ENCODE measurements around the gene TXNL1. TPM values are rescaled to one million over a fixed set of nuclear protein-coding genes. Genes with fewer than 3 reads are reported as not detected.
A peak's percentile ranks its signal among the peaks of the same experiment; 100 is the strongest.
"Not testable (repeated sequence)": the region's sequence is repeated elsewhere in the genome, so short reads cannot be mapped to it uniquely, and the experiment has no call there.

TXNL1 gene
- 55.0 and 65.1 TPM in 2 replicates for total RNA-seq (2014; rRNA removed)
- polyA plus RNA-seq (2012), result 65.8 TPM

GRCh38 chr18:56638232-56639103, at the start of gene TXNL1:
TSS of gene TXNL1 (minus strand) at chr18:56638592. CDS start at chr18:56638440, 152 bp downstream.
- peak; percentile 98 for DNase-seq (ENCODE audit: low read depth)

- no peak for DNase-seq (ENCODE audit: low read depth)
These were observed 45.9 kb upstream of the TXNL1 start for GRCh38 chr18:56684277-56684676.

GRCh38 chr18:56678836-56679565, 40.6 kb upstream of the TXNL1 start:
- no peak for DNase-seq (ENCODE audit: low read depth)

- DNase-seq (ENCODE audit: low read depth), result no peak
These were observed 38.2 kb upstream of the TXNL1 start for GRCh38 chr18:56676639-56677038.

GRCh38 chr18:56672981-56673380, 34.6 kb upstream of the TXNL1 start:
- no peak for DNase-seq (ENCODE audit: low read depth)

GRCh38 chr18:56672391-56672790, 34.0 kb upstream of the TXNL1 start:
- no peak for DNase-seq (ENCODE audit: low read depth)

- no peak for DNase-seq (ENCODE audit: low read depth)
These were observed 24.5 kb upstream of the TXNL1 start for GRCh38 chr18:56662902-56663301.

- no peak for DNase-seq (ENCODE audit: low read depth)
These were observed 24.1 kb upstream of the TXNL1 start for GRCh38 chr18:56662502-56662901.

- DNase-seq (ENCODE audit: low read depth), result no peak
These were observed 23.6 kb upstream of the TXNL1 start for GRCh38 chr18:56662063-56662408.

- DNase-seq (ENCODE audit: low read depth), result peak; percentile 40
These were observed 23.1 kb upstream of the TXNL1 start for GRCh38 chr18:56661360-56662062.

- DNase-seq (ENCODE audit: low read depth), result no peak
These were observed 22.3 kb upstream of the TXNL1 start for GRCh38 chr18:56660655-56661054.

- DNase-seq (ENCODE audit: low read depth), result no peak
These were observed 20.7 kb upstream of the TXNL1 start for GRCh38 chr18:56659111-56659510.

GRCh38 chr18:56658261-56658660, 19.9 kb upstream of the TXNL1 start:
- no peak for DNase-seq (ENCODE audit: low read depth)

GRCh38 chr18:56654280-56654679, 15.9 kb upstream of the TXNL1 start:
- not testable (repeated sequence) for DNase-seq (ENCODE audit: low read depth)

GRCh38 chr18:56652802-56653201, 14.4 kb upstream of the TXNL1 start:
- no peak for DNase-seq (ENCODE audit: low read depth)

GRCh38 chr18:56651771-56652092, 13.3 kb upstream of the TXNL1 start:
- no peak for DNase-seq (ENCODE audit: low read depth)

GRCh38 chr18:56650944-56651770, 12.8 kb upstream of the TXNL1 start, which contains the start of gene WDR7:
TSS of gene WDR7 (plus strand) at chr18:56651359. CDS start at chr18:56672516, 21,157 bp downstream.
- DNase-seq (ENCODE audit: low read depth), result peak; percentile 98

- DNase-seq (ENCODE audit: low read depth), result no peak
These were observed 11.6 kb upstream of the TXNL1 start for GRCh38 chr18:56649996-56650395.

- DNase-seq (ENCODE audit: low read depth), result no peak
These were observed 9.8 kb upstream of the TXNL1 start for GRCh38 chr18:56647951-56648893.

- DNase-seq (ENCODE audit: low read depth), result no peak
These were observed 8.7 kb upstream of the TXNL1 start for GRCh38 chr18:56647071-56647470.

All from LHCN-M2 (cell line).